ENCODE measurements around the gene CENPM. TPM values are rescaled to one million over a fixed set of nuclear protein-coding genes. Genes with fewer than 3 reads are reported as not detected.
"Not testable (repeated sequence)": the region's sequence is repeated elsewhere in the genome, so short reads cannot be mapped to it uniquely, and the experiment has no call there.

The CENPM gene
- total and polyA plus RNA-seq, 4 donors, result 0.58 to 2.6 (median 0.84) TPM; not detected in 1

GRCh38 chr22:41951898-41952474 is 5.0 kb upstream of the CENPM start, which contains the start of gene SMIM45:
Gene SMIM45, plus strand, starts transcription at chr22:41952150.
- 12 to 27% methylated on average over 16 of the region's 16 CpGs for WGBS, 2 donors
- Histone ChIP-seq H3K27me3 (ENCODE audit: control insufficient read depth in 1 of 2, insufficient read depth in 2 of 2, low read length in 1 of 2) (no peaks in the 10 kb centered on the region), H3K27ac (ENCODE audit: low read depth in 1 of 2, low read length in 2 of 2) (no peak within 1 kb of the TSS), H3K36me3 (ENCODE audit: control insufficient read depth in 1 of 2, insufficient read depth in 2 of 2, low read length in 1 of 2) (no peaks in the 10 kb centered on the region), H3K9me3 (ENCODE audit: control insufficient read depth, low read length) (no peaks in the 10 kb centered on the region), H3K4me1 (ENCODE audit: control insufficient read depth in 1 of 2, insufficient read depth in 2 of 2, low read length in 2 of 2) (no peaks in the 10 kb centered on the region), H3K4me3 (ENCODE audit: low read length in 2 of 2) (no peak within 1 kb of the TSS)
- DNase-seq (no peak), ATAC-seq (ENCODE audit: low FRiP score) (no peak)
- intact Hi-C loops (cut with DNase I), result no loop called here

- ATAC-seq (ENCODE audit: low FRiP score) (no peak), DNase-seq (no peak)
- no peaks in the 10 kb centered on the region for H3K9me3 ChIP-seq (ENCODE audit: control insufficient read depth, low read length)
- H3K36me3 ChIP-seq (ENCODE audit: control insufficient read depth in 1 of 2, insufficient read depth in 2 of 2, low read length in 1 of 2), result no peaks in the 10 kb centered on the region
- WGBS, 2 donors, result 91 to 94% methylated on average over 7 of the region's 7 CpGs
- no peaks in the 10 kb centered on the region for H3K27me3 ChIP-seq (ENCODE audit: control insufficient read depth in 1 of 2, insufficient read depth in 2 of 2, low read length in 1 of 2)
- no peak overlapping the region for H3K27ac ChIP-seq (ENCODE audit: low read depth in 1 of 2, low read length in 2 of 2)
- intact Hi-C loops (cut with DNase I), result no loop called here
- no peak overlapping the region for H3K4me3 ChIP-seq (ENCODE audit: low read length in 2 of 2)
- H3K4me1 ChIP-seq (ENCODE audit: control insufficient read depth in 1 of 2, insufficient read depth in 2 of 2, low read length in 2 of 2), result no peaks in the 10 kb centered on the region
Measured at GRCh38 chr22:41949297-41949965, 2.5 kb upstream of the CENPM start.

- WGBS, 2 donors, result 85 to 86% methylated on average over 8 of the region's 8 CpGs
- H3K4me1 ChIP-seq (ENCODE audit: control insufficient read depth in 1 of 2, insufficient read depth in 2 of 2, low read length in 2 of 2); H3K27ac ChIP-seq (ENCODE audit: low read depth in 1 of 2, low read length in 2 of 2); intact Hi-C loops (cut with DNase I); H3K9me3 ChIP-seq (ENCODE audit: control insufficient read depth, low read length); H3K36me3 ChIP-seq (ENCODE audit: control insufficient read depth in 1 of 2, insufficient read depth in 2 of 2, low read length in 1 of 2); DNase-seq; H3K27me3 ChIP-seq (ENCODE audit: control insufficient read depth in 1 of 2, insufficient read depth in 2 of 2, low read length in 1 of 2); ATAC-seq (ENCODE audit: low FRiP score); H3K4me3 ChIP-seq (ENCODE audit: low read length in 2 of 2): not testable (repeated sequence)
Measured at GRCh38 chr22:41948928-41949296, 2.0 kb upstream of the CENPM start.

- ATAC-seq (ENCODE audit: low FRiP score) (no peak), DNase-seq (no peak)
- WGBS, 2 donors, result 88 to 91% methylated on average over 2 of the region's 2 CpGs
- intact Hi-C loops (cut with DNase I), result no loop called here
- Histone ChIP-seq H3K4me3 (ENCODE audit: low read length in 2 of 2) (no peak overlapping the region), H3K9me3 (ENCODE audit: control insufficient read depth, low read length) (no peaks in the 10 kb centered on the region), H3K27me3 (ENCODE audit: control insufficient read depth in 1 of 2, insufficient read depth in 2 of 2, low read length in 1 of 2) (no peaks in the 10 kb centered on the region), H3K36me3 (ENCODE audit: control insufficient read depth in 1 of 2, insufficient read depth in 2 of 2, low read length in 1 of 2) (no peaks in the 10 kb centered on the region), H3K4me1 (ENCODE audit: control insufficient read depth in 1 of 2, insufficient read depth in 2 of 2, low read length in 2 of 2) (no peaks in the 10 kb centered on the region), H3K27ac (ENCODE audit: low read depth in 1 of 2, low read length in 2 of 2) (no peak overlapping the region)
Measured at GRCh38 chr22:41948142-41948541, 1.2 kb upstream of the CENPM start.

GRCh38 chr22:41947424-41948080 is 600 bp upstream of the CENPM start:
- no peaks in the 10 kb centered on the region for H3K9me3 ChIP-seq (ENCODE audit: control insufficient read depth, low read length)
- H3K4me3 ChIP-seq (ENCODE audit: low read length in 2 of 2), result no peak overlapping the region
- ATAC-seq (ENCODE audit: low FRiP score) (no peak), DNase-seq (no peak)
- intact Hi-C loops (cut with DNase I), result no loop called here
- no peaks in the 10 kb centered on the region for H3K4me1 ChIP-seq (ENCODE audit: control insufficient read depth in 1 of 2, insufficient read depth in 2 of 2, low read length in 2 of 2)
- no peak overlapping the region for H3K27ac ChIP-seq (ENCODE audit: low read depth in 1 of 2, low read length in 2 of 2)
- no peaks in the 10 kb centered on the region for H3K27me3 ChIP-seq (ENCODE audit: control insufficient read depth in 1 of 2, insufficient read depth in 2 of 2, low read length in 1 of 2)
- 69 to 70% methylated on average over 20 to 21 of the region's 21 CpGs for WGBS, 2 donors
- H3K36me3 ChIP-seq (ENCODE audit: control insufficient read depth in 1 of 2, insufficient read depth in 2 of 2, low read length in 1 of 2), result no peaks in the 10 kb centered on the region

- Histone ChIP-seq H3K4me1 (ENCODE audit: control insufficient read depth in 1 of 2, insufficient read depth in 2 of 2, low read length in 2 of 2) (no peaks in the 10 kb centered on the region), H3K4me3 (ENCODE audit: low read length in 2 of 2) (no peak overlapping the region), H3K27me3 (ENCODE audit: control insufficient read depth in 1 of 2, insufficient read depth in 2 of 2, low read length in 1 of 2) (no peaks in the 10 kb centered on the region), H3K36me3 (ENCODE audit: control insufficient read depth in 1 of 2, insufficient read depth in 2 of 2, low read length in 1 of 2) (no peaks in the 10 kb centered on the region), H3K27ac (ENCODE audit: low read depth in 1 of 2, low read length in 2 of 2) (no peak overlapping the region), H3K9me3 (ENCODE audit: control insufficient read depth, low read length) (no peaks in the 10 kb centered on the region)
- 77 to 78% methylated on average over 9 of the region's 9 CpGs for WGBS, 2 donors
- intact Hi-C loops (cut with DNase I), result loop anchor here (5.0 kb wide), 1 partner anchor 121 kb away; no protein-coding TSS in a partner anchor
- DNase-seq (no peak), ATAC-seq (ENCODE audit: low FRiP score) (no peak)
Measured at GRCh38 chr22:41943661-41944209, 3.2 kb downstream of the CENPM start.

- Histone ChIP-seq H3K27ac (ENCODE audit: low read depth in 1 of 2, low read length in 2 of 2) (no peak overlapping the region), H3K4me1 (ENCODE audit: control insufficient read depth in 1 of 2, insufficient read depth in 2 of 2, low read length in 2 of 2) (no peaks in the 10 kb centered on the region), H3K36me3 (ENCODE audit: control insufficient read depth in 1 of 2, insufficient read depth in 2 of 2, low read length in 1 of 2) (no peaks in the 10 kb centered on the region), H3K27me3 (ENCODE audit: control insufficient read depth in 1 of 2, insufficient read depth in 2 of 2, low read length in 1 of 2) (no peaks in the 10 kb centered on the region), H3K4me3 (ENCODE audit: low read length in 2 of 2) (no peak overlapping the region), H3K9me3 (ENCODE audit: control insufficient read depth, low read length) (no peaks in the 10 kb centered on the region)
- DNase-seq (peak; percentile 90 to 92), ATAC-seq (ENCODE audit: low FRiP score) (peak; percentile 92)
- intact Hi-C loops (cut with DNase I), result loop anchor here (2.0 to 5.0 kb wide), 4 partner anchors 119 to 244 kb away; no protein-coding TSS in a partner anchor
- whole genome bisulfite sequencing, 2 donors, result 38% methylated on average over 13 of the region's 13 CpGs
Measured at GRCh38 chr22:41940832-41941765, 5.9 kb downstream of the CENPM start.
